Karpas-422 (cell line): Measurements from ENCODE around the gene PHC2. TPM values are rescaled to one million over a fixed set of nuclear protein-coding genes. Genes with fewer than 3 reads are reported as not detected.
A peak's percentile ranks its signal among the peaks of the same experiment; 100 is the strongest.
"Not testable (repeated sequence)": the region's sequence is repeated elsewhere in the genome, so short reads cannot be mapped to it uniquely, and the experiment has no call there.

Source experiments
- DNase-seq: peaks from one replicate; pipeline ENCODE4 v3.0.0-alpha.2; 2015
- H2AFZ ChIP-seq: fragments of 200-600 bp; sonication (generic); 2 replicates; pipeline ENCODE4 v1.6.1; 2014; ENCODE audit warnings: antibody characterized with exemption, low read length, mixed read lengths
- H3K27ac ChIP-seq: fragments of 200-600 bp; sonication (generic); 2 replicates; pipeline ENCODE4 v1.5.1; 2014; ENCODE audit warnings: mild to moderate bottlenecking, low read length, moderate library complexity
- H3K27me3 ChIP-seq: fragments of 200-600 bp; sonication (generic); 2 replicates; pipeline ENCODE4 v1.6.1; 2014; ENCODE audit warnings: low read length, mixed read lengths
- H3K36me3 ChIP-seq: fragments of 200-600 bp; sonication (generic); 2 replicates; pipeline ENCODE4 v1.6.1; 2014; ENCODE audit warnings: low read length, mixed read lengths; ENCODE audit not compliant: insufficient read depth
- H3K4me1 ChIP-seq: fragments of 200-600 bp; sonication (generic); 2 replicates; pipeline ENCODE4 v1.6.1; 2014; ENCODE audit warnings: mild to moderate bottlenecking, low read length, mixed read lengths
- H3K4me2 ChIP-seq: fragments of 200-600 bp; sonication (generic); 2 replicates; pipeline ENCODE4 v1.6.1; 2014; ENCODE audit warnings: low read length, low read depth, mild to moderate bottlenecking; ENCODE audit not compliant: poor library complexity, severe bottlenecking
- H3K4me3 ChIP-seq: fragments of 200-600 bp; sonication (generic); 2 replicates; pipeline ENCODE4 v1.5.1; 2014; ENCODE audit warnings: mild to moderate bottlenecking, antibody characterized with exemption, low read length, mixed read lengths
- H3K79me2 ChIP-seq: fragments of 200-600 bp; sonication (generic); 2 replicates; pipeline ENCODE4 v1.6.1; 2014; ENCODE audit warnings: mild to moderate bottlenecking, low read length, mixed read lengths
- H3K9ac ChIP-seq: fragments of 200-600 bp; sonication (generic); 2 replicates; pipeline ENCODE4 v1.6.0; 2014; ENCODE audit warnings: low read length
- H3K9me2 ChIP-seq: fragments of 200-600 bp; sonication (generic), shearing (Covaris generic); replicated peaks from 2 replicates; pipeline ENCODE4 v1.6.0; 2014; ENCODE audit warnings: mild to moderate bottlenecking, low read length, moderate library complexity; ENCODE audit not compliant: insufficient read depth
- H3K9me3 ChIP-seq: fragments of 300-700, 200-600 bp; sonication (generic); 2 replicates; pipeline ENCODE4 v1.6.1; 2014; ENCODE audit warnings: low read length, mixed read lengths
- H4K20me1 ChIP-seq: fragments of 200-600 bp; sonication (generic); 2 replicates; pipeline ENCODE4 v1.6.1; 2014; ENCODE audit warnings: mild to moderate bottlenecking, antibody characterized with exemption, low read length, low read depth; ENCODE audit not compliant: insufficient read depth
- total RNA-seq: library from RNA; depleted of rRNA; stranded (reverse); fragments of >200 nt; shearing (Covaris generic); gene quantifications from 2 replicates; pipeline ENCODE4 v1.2.3, GENCODE V29; 2014; ENCODE audit warnings: low replicate concordance

PHC2 gene
- total RNA-seq, 1 experiment from 2014 or later: 54.3 TPM

DNA sequence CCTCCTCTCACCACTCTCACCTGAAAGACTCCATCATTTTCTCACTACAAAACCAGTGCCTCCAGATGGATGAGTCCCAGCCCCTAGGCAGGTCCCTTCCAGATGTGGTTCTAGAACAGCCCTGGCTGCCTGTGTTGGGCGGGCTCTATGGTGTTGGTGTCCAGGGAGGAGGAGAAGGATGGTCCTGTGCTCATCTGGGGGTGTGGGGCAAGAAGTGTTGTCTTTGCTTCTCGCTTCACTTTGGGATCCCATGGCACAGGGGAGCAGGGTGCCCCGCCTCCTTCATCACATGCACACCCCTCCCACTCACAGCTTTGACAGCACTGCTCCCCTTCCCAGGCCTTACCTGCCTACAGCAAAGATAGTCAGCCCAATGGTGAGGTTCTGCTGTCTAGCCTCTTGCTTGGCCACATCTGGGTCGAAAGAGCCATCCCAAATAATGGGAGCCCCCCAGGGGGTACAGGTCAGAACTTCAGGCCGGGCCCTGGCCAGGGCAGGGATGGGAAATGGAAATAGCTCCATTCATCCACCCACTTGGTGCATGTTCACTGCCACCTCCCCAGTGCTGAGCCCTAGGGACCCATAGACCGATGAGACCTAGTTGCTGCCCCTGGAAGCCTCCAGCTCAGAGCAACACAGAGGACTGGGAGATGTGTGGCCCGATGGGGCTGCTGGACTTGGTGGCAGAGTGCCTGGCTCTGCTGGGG is 119.0 kb downstream of the PHC2 start:
- no peak overlapping the region for H3K27ac ChIP-seq
- no peaks in the 10 kb centered on the region for H3K36me3 ChIP-seq
- H3K4me1 ChIP-seq: peaks cover 7% of the 10 kb centered on the region
- no peak for DNase-seq
- no peaks in the 10 kb centered on the region for H4K20me1 ChIP-seq
- no peaks in the 10 kb centered on the region for H3K9me3 ChIP-seq
- H2AFZ ChIP-seq: no peak overlapping the region
- H3K4me2 ChIP-seq: no peak overlapping the region
- no peak overlapping the region for H3K9ac ChIP-seq
- no peaks in the 10 kb centered on the region for H3K9me2 ChIP-seq
- H3K4me3 ChIP-seq: no peak overlapping the region
- no peaks in the 10 kb centered on the region for H3K27me3 ChIP-seq
- no peaks in the 10 kb centered on the region for H3K79me2 ChIP-seq

DNA sequence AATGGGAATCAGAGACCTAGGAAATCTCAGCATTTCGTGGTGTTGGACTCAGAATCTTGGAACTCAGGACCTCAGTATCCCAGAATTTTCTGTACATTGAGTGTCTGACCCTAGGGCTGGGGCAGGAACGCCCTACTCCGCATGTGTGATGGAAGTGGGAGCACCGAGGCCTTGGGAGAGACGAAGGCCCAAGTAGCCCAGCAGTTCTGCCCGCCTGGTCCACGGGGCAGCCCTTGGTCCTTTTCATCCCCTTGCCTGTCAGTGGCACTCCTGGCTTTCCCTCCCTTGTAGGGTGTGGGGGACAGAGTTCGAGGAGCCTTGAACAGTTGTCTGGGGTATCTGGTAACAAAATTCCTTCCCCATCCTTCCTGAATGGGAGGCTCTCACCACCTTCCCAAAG is 120.2 kb downstream of the PHC2 start:
- Histone ChIP-seq H3K79me2 (no peaks in the 10 kb centered on the region), H3K4me3 (no peak overlapping the region), H3K36me3 (no peaks in the 10 kb centered on the region), H3K9me3 (no peaks in the 10 kb centered on the region), H3K9me2 (no peaks in the 10 kb centered on the region), H3K9ac (no peak overlapping the region), H4K20me1 (no peaks in the 10 kb centered on the region), H3K4me2 (no peak overlapping the region), H2AFZ (no peak overlapping the region), H3K27me3 (no peaks in the 10 kb centered on the region), H3K4me1 (peaks cover 18% of the 10 kb centered on the region), H3K27ac (no peak overlapping the region)
- no peak for DNase-seq

DNA sequence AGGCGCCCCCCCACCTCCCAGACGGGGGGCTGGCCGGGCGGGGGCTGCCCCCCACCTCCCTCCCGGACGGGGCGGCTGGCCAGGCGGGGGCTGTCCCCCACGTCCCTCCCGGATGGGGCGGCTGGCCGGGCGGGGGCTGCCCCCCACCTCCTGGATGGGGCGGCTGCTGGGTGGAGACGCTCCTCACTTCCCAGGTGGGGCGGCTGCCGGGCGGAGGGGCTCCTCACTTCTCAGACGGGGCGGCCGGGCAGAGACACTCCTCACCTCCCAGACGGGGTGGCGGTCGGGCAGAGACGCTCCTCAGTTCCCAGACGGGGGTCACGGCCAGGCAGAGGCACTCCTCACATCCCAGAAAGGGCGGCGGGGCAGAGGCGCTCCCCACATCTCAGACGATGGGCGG is 121.5 kb downstream of the PHC2 start:
- peaks cover 12% of the 10 kb centered on the region for H3K4me1 ChIP-seq
- H3K27ac ChIP-seq, DNase-seq, H2AFZ ChIP-seq, H3K27me3 ChIP-seq, H3K9me3 ChIP-seq, H3K79me2 ChIP-seq, H3K4me2 ChIP-seq, H3K4me3 ChIP-seq, H4K20me1 ChIP-seq, H3K9me2 ChIP-seq, H3K9ac ChIP-seq, H3K36me3 ChIP-seq: not testable (repeated sequence)

- no peak overlapping the region for H3K9ac ChIP-seq
- H3K79me2 ChIP-seq: no peaks in the 10 kb centered on the region
- no peak overlapping the region for H2AFZ ChIP-seq
- H3K9me3 ChIP-seq: no peaks in the 10 kb centered on the region
- no peaks in the 10 kb centered on the region for H4K20me1 ChIP-seq
- peaks cover 11% of the 10 kb centered on the region for H3K4me1 ChIP-seq
- no peaks in the 10 kb centered on the region for H3K9me2 ChIP-seq
- H3K36me3 ChIP-seq: no peaks in the 10 kb centered on the region
- no peak overlapping the region for H3K27ac ChIP-seq
- H3K4me3 ChIP-seq: no peak overlapping the region
- no peak overlapping the region for H3K4me2 ChIP-seq
- no peak for DNase-seq
- H3K27me3 ChIP-seq: no peaks in the 10 kb centered on the region
Observed at GRCh38 chr1:33307494-33307864, 123.4 kb downstream of the PHC2 start.

DNA sequence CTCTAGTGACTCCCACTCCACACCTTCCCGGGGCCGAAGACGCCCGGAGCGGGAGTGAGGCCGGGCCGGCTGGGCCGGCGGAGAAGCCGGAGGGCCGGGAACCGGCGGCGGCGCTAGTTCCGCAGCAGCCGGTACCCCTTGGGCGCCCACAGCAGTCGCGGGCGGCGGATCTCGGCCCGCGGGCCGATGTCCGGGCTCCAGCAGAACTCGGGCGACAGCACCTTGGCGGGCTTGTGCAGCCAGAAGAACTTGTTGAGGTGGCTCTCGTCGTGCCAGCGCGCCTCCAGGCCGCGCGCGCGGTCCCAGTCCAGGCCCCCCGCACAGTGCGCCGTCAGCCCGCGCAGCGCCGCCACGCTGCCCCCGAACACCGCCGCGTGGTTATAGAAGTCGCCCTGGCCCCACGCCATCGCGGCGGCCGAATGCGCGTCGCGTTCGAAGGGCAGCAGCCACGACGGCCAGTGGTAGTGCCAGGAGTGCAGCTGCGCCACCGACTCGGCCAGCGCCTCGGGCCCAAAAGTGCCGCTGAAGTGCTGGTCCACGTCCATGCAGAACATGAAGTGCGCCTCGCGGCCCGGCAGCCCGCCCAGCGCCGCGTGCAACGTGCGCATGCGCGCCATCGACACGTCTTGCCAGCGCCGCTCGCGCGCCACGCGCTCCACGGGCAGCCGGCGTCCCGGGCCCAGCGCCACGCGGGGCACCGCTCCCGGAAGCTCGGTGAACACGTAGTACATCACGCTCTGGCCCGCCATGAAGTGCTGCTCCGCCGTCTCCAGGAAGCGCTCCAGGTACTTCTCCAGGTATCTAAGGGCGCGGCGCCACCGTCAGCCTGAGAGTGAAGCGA is 124.0 kb downstream of the PHC2 start:
- Histone ChIP-seq H3K4me3 (no peak overlapping the region), H3K27me3 (no peaks in the 10 kb centered on the region), H3K4me1 (peaks cover 11% of the 10 kb centered on the region), H4K20me1 (no peaks in the 10 kb centered on the region), H3K4me2 (peak overlapping the region; percentile 24), H3K36me3 (no peaks in the 10 kb centered on the region), H3K9me3 (no peaks in the 10 kb centered on the region), H2AFZ (no peak overlapping the region), H3K79me2 (no peaks in the 10 kb centered on the region), H3K27ac (peak overlapping the region; percentile 15; the same call in 1 of the 2 replicates), H3K9ac (no peak overlapping the region), H3K9me2 (no peaks in the 10 kb centered on the region)
- no peak for DNase-seq

- DNase-seq: no peak
- Histone ChIP-seq H3K9me2 (no peaks in the 10 kb centered on the region), H3K27ac (peak overlapping the region; percentile 15; the same call in 1 of the 2 replicates), H4K20me1 (no peaks in the 10 kb centered on the region), H3K27me3 (no peaks in the 10 kb centered on the region), H3K4me2 (peak overlapping the region; percentile 24), H3K79me2 (no peaks in the 10 kb centered on the region), H3K9ac (no peak overlapping the region), H3K4me1 (peaks cover 11% of the 10 kb centered on the region), H2AFZ (no peak overlapping the region), H3K36me3 (no peaks in the 10 kb centered on the region), H3K9me3 (no peaks in the 10 kb centered on the region), H3K4me3 (no peak overlapping the region)
Observed at GRCh38 chr1:33305816-33306652, 124.9 kb downstream of the PHC2 start.

DNA sequence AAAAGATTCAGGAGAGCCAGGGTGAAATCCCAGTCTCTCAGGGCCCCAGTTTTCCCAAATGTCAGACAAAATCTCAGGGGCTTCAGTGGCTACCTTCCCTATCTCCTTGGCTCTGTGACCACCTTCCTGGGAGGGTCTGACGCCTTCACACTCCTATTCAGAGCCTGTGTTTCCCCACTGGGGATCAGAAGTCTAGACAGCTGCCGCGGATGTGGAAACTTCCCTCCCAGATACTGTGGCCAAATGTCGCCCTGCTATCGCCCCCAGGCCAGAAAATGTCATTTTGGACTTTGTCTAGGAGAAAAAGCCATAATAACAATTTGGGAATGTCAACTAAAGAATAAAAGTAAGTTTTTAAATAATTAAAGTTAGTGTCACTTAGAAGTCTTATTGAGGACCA is 125.9 kb downstream of the PHC2 start:
- Histone ChIP-seq H2AFZ (no peak overlapping the region), H3K36me3 (no peaks in the 10 kb centered on the region), H3K9ac (no peak overlapping the region), H3K9me3 (no peaks in the 10 kb centered on the region), H3K4me2 (no peak overlapping the region), H3K79me2 (no peaks in the 10 kb centered on the region), H3K27ac (no peak overlapping the region), H3K27me3 (no peaks in the 10 kb centered on the region), H4K20me1 (no peaks in the 10 kb centered on the region), H3K4me1 (peaks cover 20% of the 10 kb centered on the region), H3K4me3 (no peak overlapping the region), H3K9me2 (no peaks in the 10 kb centered on the region)
- DNase-seq: no peak

DNA sequence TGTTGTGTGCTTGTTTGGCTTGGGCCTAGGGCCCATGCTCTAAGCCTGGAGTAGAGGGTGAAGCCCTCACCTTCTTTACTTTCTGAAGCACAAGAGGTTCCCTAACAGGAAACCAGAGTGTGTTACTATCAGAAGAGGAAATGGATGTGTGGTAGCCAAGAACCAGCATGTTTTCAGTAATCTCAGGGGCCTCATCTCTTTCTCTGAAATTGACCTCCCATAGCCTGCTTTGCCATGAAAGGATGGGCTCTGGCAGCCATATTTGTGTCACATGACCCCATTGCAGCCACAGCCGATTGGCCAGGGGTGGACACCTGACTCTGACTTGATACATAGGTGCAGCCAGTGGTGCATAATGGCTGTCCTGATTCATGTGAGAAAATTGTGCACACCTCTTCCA is 128.6 kb downstream of the PHC2 start:
- Histone ChIP-seq H3K79me2 (no peaks in the 10 kb centered on the region), H3K9me2 (no peaks in the 10 kb centered on the region), H3K27me3 (no peaks in the 10 kb centered on the region), H4K20me1 (no peaks in the 10 kb centered on the region), H3K4me3 (no peak overlapping the region), H3K27ac (no peak overlapping the region), H3K36me3 (no peaks in the 10 kb centered on the region), H2AFZ (no peak overlapping the region), H3K4me1 (peaks cover 24% of the 10 kb centered on the region), H3K9me3 (no peaks in the 10 kb centered on the region), H3K9ac (no peak overlapping the region), H3K4me2 (no peak overlapping the region)
- peak; percentile 56 for DNase-seq
